ENCODE measurements around the gene C5orf22.
"Not testable (repeated sequence)": the region's sequence is repeated elsewhere in the genome, so short reads cannot be mapped to it uniquely, and the experiment has no call there.

Gene C5orf22

DNA sequence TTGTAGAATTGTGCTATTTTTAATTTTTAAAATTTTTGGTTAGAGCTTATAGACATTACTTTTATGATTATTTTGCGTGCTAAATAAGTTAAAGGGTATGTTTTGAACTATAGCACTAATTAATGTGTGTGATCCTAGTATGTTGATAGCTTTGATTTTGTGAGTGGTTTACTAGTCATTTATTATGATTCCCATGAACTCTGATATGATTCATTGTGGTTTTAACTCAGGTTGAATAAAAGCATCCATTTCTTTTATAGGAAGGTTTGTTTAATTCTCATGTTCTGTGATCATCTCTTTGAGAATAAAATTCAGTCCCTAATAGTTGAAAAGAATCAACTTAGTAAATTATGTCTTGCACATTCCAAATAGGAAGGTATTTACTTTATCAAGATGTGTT, 22.5 kb downstream of the C5orf22 start:
- no peak for DNase-seq (ENCODE audit: low spot score)

DNA sequence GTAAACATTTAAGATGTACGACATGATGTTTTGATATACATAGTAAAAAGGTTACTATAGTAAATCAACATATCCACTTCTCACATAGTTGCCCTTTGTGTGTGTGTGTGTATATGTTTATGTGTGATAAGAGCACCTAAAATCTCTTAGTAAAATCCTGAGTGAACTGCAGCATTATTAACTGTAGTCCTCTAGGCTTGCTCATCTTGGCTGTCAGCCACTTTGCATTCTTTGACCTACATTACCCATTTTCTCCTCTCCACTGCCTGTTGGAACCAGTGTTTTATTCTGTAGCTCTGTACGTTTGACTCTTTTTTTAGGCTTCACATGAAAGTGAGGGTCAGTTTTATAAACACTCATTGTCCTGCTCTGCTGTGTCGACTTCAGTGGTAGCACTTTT, 24.4 kb downstream of the C5orf22 start:
- DNase-seq (ENCODE audit: low spot score), result no peak

- no peak for DNase-seq (ENCODE audit: low spot score)
Measured at GRCh38 chr5:31559942-31560341, 27.8 kb downstream of the C5orf22 start.

DNA sequence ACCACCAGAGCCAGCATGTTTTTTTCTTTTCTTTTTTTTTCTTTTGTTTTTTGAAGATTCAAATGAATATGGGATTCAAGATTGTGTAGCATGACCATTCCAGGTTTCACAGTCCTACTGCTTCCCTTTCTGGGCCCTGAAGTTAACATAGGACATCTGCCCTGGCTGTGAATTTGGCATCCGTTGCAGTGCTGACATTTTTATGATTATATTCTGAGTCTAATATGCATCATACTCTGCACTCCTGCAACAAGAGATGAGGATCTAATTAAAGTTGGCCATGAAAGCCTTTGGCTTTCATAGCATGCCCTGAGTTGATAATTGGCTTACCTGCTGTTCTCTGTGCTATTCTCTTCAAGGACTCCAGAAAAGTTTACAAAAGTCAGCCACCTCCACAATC, 29.8 kb downstream of the C5orf22 start:
- peak; percentile 26 for DNase-seq (ENCODE audit: low spot score)

GRCh38 chr5:31563216-31563615, 31.1 kb downstream of the C5orf22 start:
- no peak for DNase-seq (ENCODE audit: low spot score)

- DNase-seq (ENCODE audit: low spot score), result not testable (repeated sequence)
Measured at GRCh38 chr5:31566362-31566761, 34.3 kb downstream of the C5orf22 start.

GRCh38 chr5:31568302-31568835, 36.3 kb downstream of the C5orf22 start:
- no peak for DNase-seq (ENCODE audit: low spot score)

DNA sequence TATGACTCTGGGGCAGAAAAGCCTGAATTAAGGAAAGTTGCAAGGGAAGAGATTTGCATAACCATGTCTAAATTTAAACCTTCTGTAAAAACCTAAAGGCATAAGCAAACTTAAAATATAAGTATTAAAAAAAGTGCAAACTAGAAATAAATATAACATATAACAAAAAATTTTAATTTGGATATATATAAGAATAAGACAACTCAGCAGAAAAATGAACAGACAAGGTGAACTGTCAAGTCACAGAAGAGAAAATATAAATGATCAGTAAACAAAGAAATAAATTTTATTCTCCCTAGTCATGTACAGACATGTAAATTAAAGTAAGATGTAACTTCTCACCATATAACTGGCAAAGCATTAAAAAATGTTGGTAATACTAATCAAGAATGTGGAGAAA, 37.0 kb downstream of the C5orf22 start:
- no peak for DNase-seq (ENCODE audit: low spot score)

GRCh38 chr5:31573494-31574142, 41.5 kb downstream of the C5orf22 start:
- DNase-seq (ENCODE audit: low spot score), result no peak

DNA sequence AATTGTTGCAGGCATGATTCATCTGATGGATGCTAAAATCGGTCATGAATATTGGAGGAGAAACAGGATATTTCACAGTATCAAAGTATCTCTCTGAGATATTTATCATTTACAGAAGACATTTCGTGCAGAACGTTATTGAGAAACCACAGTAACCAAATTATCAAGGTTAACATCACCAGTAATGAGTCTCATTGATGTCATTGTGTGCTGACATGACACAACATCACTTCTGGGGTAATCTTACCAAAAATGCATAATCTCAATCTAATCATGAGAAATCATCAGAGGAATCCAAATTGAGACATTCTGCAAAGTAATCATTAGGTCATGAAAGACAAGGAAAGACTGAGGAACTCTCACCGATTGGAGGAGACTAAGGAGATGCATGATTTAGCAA, 42.7 kb downstream of the C5orf22 start:
- no peak for DNase-seq (ENCODE audit: low spot score)

DNA sequence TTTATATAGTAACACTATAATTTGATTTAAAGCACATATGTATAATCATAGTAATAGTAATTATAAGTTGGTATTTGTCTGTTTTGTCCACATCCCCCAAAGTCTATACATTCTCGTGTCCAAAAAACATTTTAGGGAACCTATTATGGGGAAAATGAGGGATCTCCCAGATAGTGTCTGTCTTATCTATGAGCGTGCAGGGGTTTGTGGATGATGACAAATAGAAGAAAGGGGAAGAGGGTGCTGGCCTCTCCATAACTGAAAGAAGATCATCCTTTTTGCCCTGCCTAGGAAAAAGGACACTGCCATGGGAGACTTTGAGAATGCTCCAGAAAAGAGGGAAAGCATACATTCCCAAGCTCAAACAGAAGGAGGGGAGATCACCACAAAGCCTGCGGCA, 45.3 kb downstream of the C5orf22 start:
- DNase-seq (ENCODE audit: low spot score), result no peak

- no peak for DNase-seq (ENCODE audit: low spot score)
Measured at GRCh38 chr5:31579558-31579957, 47.5 kb downstream of the C5orf22 start.

DNA sequence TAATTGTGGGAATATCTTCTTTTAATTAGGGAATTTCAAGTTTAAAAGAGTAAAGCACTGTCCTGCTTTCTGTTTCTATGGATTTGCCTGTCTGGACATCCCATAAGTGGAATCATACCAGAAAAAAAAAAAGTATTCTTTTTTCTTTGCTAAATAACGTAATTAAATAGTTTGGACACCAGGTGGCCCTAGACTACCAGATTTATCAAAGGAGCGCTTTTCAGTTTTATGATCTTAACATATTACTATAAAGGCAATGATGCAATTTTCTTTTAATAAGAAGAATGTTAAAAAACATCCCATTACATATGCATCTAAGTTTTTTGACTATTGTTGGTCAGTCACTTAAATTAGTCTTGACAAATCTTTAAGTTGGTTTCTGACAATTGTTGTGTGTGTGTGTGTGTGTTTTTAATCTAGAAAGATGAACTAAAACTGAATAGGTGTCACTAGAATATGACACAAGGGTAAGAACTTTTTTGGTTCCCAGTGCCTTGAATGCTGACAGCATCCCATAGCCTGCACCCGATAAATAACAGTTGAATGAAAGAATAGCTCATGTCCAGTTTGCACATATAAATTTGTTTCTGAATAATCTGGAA, 49.5 kb downstream of the C5orf22 start:
- peak; percentile 27 for DNase-seq (ENCODE audit: low spot score)

GRCh38 chr5:31583129-31583528, 51.0 kb downstream of the C5orf22 start:
- DNase-seq (ENCODE audit: low spot score), result no peak

- no peak for DNase-seq (ENCODE audit: low spot score)
Measured at GRCh38 chr5:31585166-31585894, 53.2 kb downstream of the C5orf22 start.

DNA sequence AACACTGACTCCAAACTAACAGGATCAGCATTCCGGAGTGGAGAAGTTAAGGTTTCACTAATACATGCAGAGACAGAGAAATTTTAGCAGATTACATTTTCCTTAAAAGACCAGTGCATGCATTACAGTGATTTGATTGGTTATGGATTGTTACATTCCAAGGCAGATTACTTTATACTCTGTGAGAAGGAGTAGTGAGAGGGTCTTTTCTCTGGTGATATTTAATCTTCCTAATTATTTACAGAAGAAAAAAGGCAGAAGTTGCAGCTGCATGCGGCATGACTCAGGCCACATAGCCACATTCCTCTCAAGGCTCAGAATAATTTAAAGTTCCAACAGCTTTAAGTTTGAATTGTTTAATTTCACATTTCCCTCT, 53.8 kb downstream of the C5orf22 start:
- no peak for DNase-seq (ENCODE audit: low spot score)

- no peak for DNase-seq (ENCODE audit: low spot score)
Measured at GRCh38 chr5:31587546-31587945, 55.4 kb downstream of the C5orf22 start.

DNA sequence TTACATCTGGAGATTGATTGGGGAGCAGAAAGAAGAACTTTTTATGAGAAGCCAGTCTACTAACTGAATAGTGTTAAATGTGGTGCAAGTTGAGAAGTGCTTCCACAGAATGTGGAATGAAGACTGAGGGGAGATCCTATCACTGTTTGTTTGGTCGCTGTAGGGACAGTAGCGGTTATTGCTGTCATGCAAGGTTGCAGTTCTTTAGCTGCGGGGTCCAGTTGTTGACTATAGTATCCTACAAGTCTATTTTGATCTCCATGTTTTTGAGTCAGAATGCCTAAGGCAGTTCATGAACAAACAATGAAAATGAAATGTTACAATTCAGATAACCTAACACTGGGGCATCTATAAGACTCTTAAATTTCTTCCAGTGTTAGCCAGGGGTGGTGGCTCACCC, 61.6 kb downstream of the C5orf22 start:
- no peak for DNase-seq (ENCODE audit: low spot score)

GRCh38 chr5:31596354-31596753, 64.3 kb downstream of the C5orf22 start:
- DNase-seq (ENCODE audit: low spot score), result no peak

GRCh38 chr5:31598640-31599611, 66.8 kb downstream of the C5orf22 start:
- no peak for DNase-seq (ENCODE audit: low spot score)

GRCh38 chr5:31602305-31602704, 70.2 kb downstream of the C5orf22 start:
- not testable (repeated sequence) for DNase-seq (ENCODE audit: low spot score)

- DNase-seq (ENCODE audit: low spot score), result no peak
Measured at GRCh38 chr5:31604240-31604639, 72.1 kb downstream of the C5orf22 start.
